Suprapubic skin (tissue), 4 donors: ENCODE data around the gene LAMA3. TPM values are rescaled to one million over a fixed set of nuclear protein-coding genes. Genes with fewer than 3 reads are reported as not detected.

ENCODE experiments used
- DNase-seq, 2 donors: peaks; one replicate each; pipeline ENCODE4 v3.0.0-alpha.2; 2019; ENCODE audit warnings: low spot score in 2 of 2
- H3K27ac ChIP-seq: fragments of 200-600 bp; sonication (generic); one replicate; pipeline ENCODE4 v1.5.1; 2019
- H3K27me3 ChIP-seq: fragments of 200-600 bp; sonication (generic); one replicate; pipeline ENCODE4 v1.5.1; 2019
- H3K36me3 ChIP-seq: fragments of 200-600 bp; sonication (generic); one replicate; pipeline ENCODE4 v1.5.1; 2019
- H3K4me1 ChIP-seq: fragments of 200-600 bp; sonication (generic); one replicate; pipeline ENCODE4 v1.5.1; 2019
- H3K4me3 ChIP-seq: fragments of 200-600 bp; sonication (generic); one replicate; pipeline ENCODE4 v1.5.1; 2019; ENCODE audit warnings: mild to moderate bottlenecking
- H3K9me3 ChIP-seq: fragments of 200-600 bp; sonication (generic); one replicate; pipeline ENCODE4 v1.5.1; 2019
- CTCF ChIP-seq, 2 donors: fragments of 200-600 bp in 1 of 2; fragments of 450-650 bp in 1 of 2; sonication (generic) in 1 of 2; IDR thresholded peaks; one replicate each; pipeline ENCODE4 v1.5.1; 2016 to 2019; ENCODE audit warnings: antibody characterized with exemption in 2 of 2, mild to moderate bottlenecking in 1 of 2, moderate library complexity in 1 of 2
- EP300 ChIP-seq: sonication (generic); formaldehyde crosslinking; IDR thresholded peaks from one replicate; pipeline ENCODE4 v1.6.1; 2017; ENCODE audit warnings: antibody characterized with exemption
- POLR2A ChIP-seq, 2 donors: fragments of 450-650 bp; IDR thresholded peaks; one replicate each; pipeline ENCODE4 v1.6.1; 2017; ENCODE audit warnings: antibody characterized with exemption in 2 of 2, mild to moderate bottlenecking in 2 of 2, moderate library complexity in 2 of 2
- POLR2AphosphoS5 ChIP-seq, 3 donors: sonication (generic); formaldehyde crosslinking; IDR thresholded peaks; one replicate each; pipeline ENCODE4 v1.6.1; 2017; ENCODE audit warnings: antibody characterized with exemption in 3 of 3
- WGBS: methylation state at CpG from one replicate; pipeline ENCODE4 v1.1.5; 2018; 5-methylcytosine and 5-hydroxymethylcytosine counted together
- total RNA-seq, 4 donors: library from RNA; depleted of rRNA; stranded (reverse); fragments of >200 nt; gene quantifications; one replicate each; pipeline ENCODE4 v1.1.0, GENCODE V29; 2016

LAMA3 gene
- total RNA-seq, 4 donors from 2014 or later, result 233 to 370 (median 253) TPM

- 70% methylated on average over 1 of the region's 1 CpG for WGBS
- Histone ChIP-seq H3K4me1 (peaks cover 40% of the 10 kb centered on the region), H3K36me3 (peaks cover 4% of the 10 kb centered on the region), H3K27me3 (no peaks in the 10 kb centered on the region), H3K4me3 (no peak overlapping the region), H3K27ac (peak overlapping the region; percentile 69), H3K9me3 (no peaks in the 10 kb centered on the region)
- no peak for DNase-seq
- TF ChIP-seq POLR2A (IDR thresholded peaks at IDR 0.05) (no peak), EP300 (no peak)
Observed at GRCh38 chr18:23824669-23825068, 135.4 kb downstream of the LAMA3 start.

DNA sequence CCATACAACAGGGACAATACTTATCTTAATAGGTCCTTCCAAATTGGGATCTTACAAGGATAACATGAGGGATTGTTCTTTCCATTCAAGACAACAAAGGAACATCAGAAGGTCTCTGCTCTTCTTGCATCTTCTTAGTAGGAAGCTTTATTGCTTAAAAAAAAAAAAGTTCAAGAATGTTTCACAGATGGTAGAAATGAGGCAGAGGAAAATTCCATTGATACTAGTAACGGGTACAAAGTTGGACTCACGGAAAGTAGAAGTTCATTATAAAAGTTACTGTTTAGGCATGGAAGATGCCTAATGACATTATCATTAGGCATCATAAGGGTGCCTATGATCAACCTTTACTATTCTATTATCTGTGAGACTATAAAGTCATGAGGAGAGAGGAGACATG lies 136.2 kb downstream of the LAMA3 start:
- no peak for DNase-seq
- no peaks in the 10 kb centered on the region for H3K9me3 ChIP-seq
- H3K27me3 ChIP-seq, result no peaks in the 10 kb centered on the region
- no peak for TF ChIP-seq EP300
- no peak for TF ChIP-seq POLR2A (IDR thresholded peaks at IDR 0.05)
- TF ChIP-seq CTCF (IDR thresholded peaks at IDR 0.05), result no peak
- no peak for TF ChIP-seq POLR2AphosphoS5 (IDR thresholded peaks at IDR 0.05)
- H3K4me3 ChIP-seq, result no peak overlapping the region
- peak overlapping the region; percentile 69 for H3K27ac ChIP-seq
- WGBS, result 64% methylated on average over 2 of the region's 2 CpGs
- H3K36me3 ChIP-seq, result peaks cover 4% of the 10 kb centered on the region
- peaks cover 40% of the 10 kb centered on the region for H3K4me1 ChIP-seq

DNA sequence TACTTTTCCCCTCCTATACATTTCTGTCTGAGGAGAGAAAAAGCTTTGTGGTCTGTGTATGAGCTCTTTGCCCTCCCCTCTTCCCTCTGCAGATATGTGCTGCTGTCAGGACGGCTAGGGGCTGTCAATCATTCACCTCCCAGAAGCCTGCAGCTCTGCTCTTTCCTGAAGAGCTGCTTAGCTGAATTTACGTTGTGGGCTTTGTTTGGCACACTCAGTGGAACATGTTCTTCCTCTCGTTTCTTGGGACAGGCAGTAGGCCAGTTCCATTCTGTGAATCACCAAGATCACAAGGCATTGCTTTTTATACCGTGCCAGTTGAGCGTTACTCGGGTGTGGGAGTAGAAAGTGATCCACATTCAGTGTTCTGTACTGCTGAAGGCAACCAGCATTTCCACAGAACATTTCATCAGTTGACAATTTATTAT lies 136.7 kb downstream of the LAMA3 start:
- Histone ChIP-seq H3K27ac (peak overlapping the region; percentile 69), H3K4me3 (no peak overlapping the region), H3K27me3 (no peaks in the 10 kb centered on the region), H3K9me3 (no peaks in the 10 kb centered on the region), H3K36me3 (peaks cover under 1% of the 10 kb centered on the region), H3K4me1 (peaks cover 40% of the 10 kb centered on the region)
- 3% methylated on average over 6 of the region's 6 CpGs for WGBS
- TF ChIP-seq EP300, result peak; percentile 55
- peak; percentile 66 to 97 (median 92) for TF ChIP-seq POLR2AphosphoS5 (IDR thresholded peaks at IDR 0.05)
- peak in 1 of 2 donors; percentile 5 for TF ChIP-seq CTCF (IDR thresholded peaks at IDR 0.05)
- TF ChIP-seq POLR2A (IDR thresholded peaks at IDR 0.05), result no peak
- peak in 1 of 2 donors; percentile 86 for DNase-seq

GRCh38 chr18:23826850-23827620 lies 137.8 kb downstream of the LAMA3 start:
- Histone ChIP-seq H3K9me3 (no peaks in the 10 kb centered on the region), H3K4me3 (no peak overlapping the region), H3K27me3 (no peaks in the 10 kb centered on the region), H3K27ac (peak overlapping the region; percentile 69), H3K36me3 (no peaks in the 10 kb centered on the region), H3K4me1 (peaks cover 40% of the 10 kb centered on the region)
- DNase-seq, result no peak
- WGBS, result 62% methylated on average over 4 of the region's 4 CpGs
- TF ChIP-seq POLR2A (IDR thresholded peaks at IDR 0.05), result no peak
- TF ChIP-seq POLR2AphosphoS5 (IDR thresholded peaks at IDR 0.05), result no peak
- TF ChIP-seq EP300, result no peak
- no peak for TF ChIP-seq CTCF (IDR thresholded peaks at IDR 0.05)

DNA sequence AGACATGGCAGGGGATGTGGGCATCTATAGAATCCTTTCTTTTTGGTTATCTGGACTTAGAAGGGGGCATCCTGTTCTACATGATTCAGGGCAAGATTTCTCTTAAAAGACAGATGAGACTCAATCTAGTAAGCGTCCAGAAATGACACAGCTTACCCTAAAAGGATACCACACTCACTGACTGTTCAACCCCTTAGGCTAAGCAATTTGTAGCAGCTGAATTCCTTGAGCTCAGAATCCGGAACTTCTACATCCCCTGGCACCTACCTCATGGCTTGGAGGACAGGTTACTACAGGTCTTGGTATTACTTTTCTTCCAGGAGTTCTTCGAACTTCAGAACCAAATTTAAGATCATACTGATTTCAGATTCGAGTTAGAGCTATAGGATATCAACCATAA lies 138.4 kb downstream of the LAMA3 start:
- no peak overlapping the region for H3K4me3 ChIP-seq
- no peak for DNase-seq
- 58% methylated on average over 4 of the region's 4 CpGs for WGBS

More for the DNA sequence above, 138.4 kb downstream of the LAMA3 start:
- H3K36me3 ChIP-seq, result no peaks in the 10 kb centered on the region
- H3K4me1 ChIP-seq, result peaks cover 40% of the 10 kb centered on the region
- no peaks in the 10 kb centered on the region for H3K9me3 ChIP-seq
- no peak overlapping the region for H3K27ac ChIP-seq
- no peaks in the 10 kb centered on the region for H3K27me3 ChIP-seq
- no peak for TF ChIP-seq CTCF (IDR thresholded peaks at IDR 0.05)
- TF ChIP-seq EP300, result no peak
- no peak for TF ChIP-seq POLR2AphosphoS5 (IDR thresholded peaks at IDR 0.05)
- TF ChIP-seq POLR2A (IDR thresholded peaks at IDR 0.05), result no peak
